Retinal pigment epithelial cell (primary cell): ENCODE measurements around the gene MAP4K4.

ENCODE experiments used
- DNase-seq: peaks from one replicate; pipeline ENCODE4 v3.0.0-alpha.2; 2010; ENCODE audit warnings: low read depth
- H3K4me3 ChIP-seq: 2 replicates; pipeline ENCODE4 v1.5.1; 2011; ENCODE audit warnings: mild to moderate bottlenecking, low read length, control low read depth, moderate library complexity
- CTCF ChIP-seq: conservative IDR thresholded peaks from 2 replicates; pipeline ENCODE4 v1.5.1; 2011; ENCODE audit warnings: low read depth, low read length, control low read depth, inconsistent platforms

MAP4K4 gene

GRCh38 chr2:101710471-101711318 is 13.2 kb downstream of the MAP4K4 start:
- TF ChIP-seq CTCF: no peak
- H3K4me3 ChIP-seq: no peak overlapping the region
- no peak for DNase-seq

GRCh38 chr2:101714118-101714517 is 16.6 kb downstream of the MAP4K4 start:
- no peak overlapping the region for H3K4me3 ChIP-seq
- no peak for TF ChIP-seq CTCF
- DNase-seq: no peak

- no peak overlapping the region for H3K4me3 ChIP-seq
- no peak for DNase-seq
Observed at GRCh38 chr2:101717071-101717845, 19.8 kb downstream of the MAP4K4 start.

DNA sequence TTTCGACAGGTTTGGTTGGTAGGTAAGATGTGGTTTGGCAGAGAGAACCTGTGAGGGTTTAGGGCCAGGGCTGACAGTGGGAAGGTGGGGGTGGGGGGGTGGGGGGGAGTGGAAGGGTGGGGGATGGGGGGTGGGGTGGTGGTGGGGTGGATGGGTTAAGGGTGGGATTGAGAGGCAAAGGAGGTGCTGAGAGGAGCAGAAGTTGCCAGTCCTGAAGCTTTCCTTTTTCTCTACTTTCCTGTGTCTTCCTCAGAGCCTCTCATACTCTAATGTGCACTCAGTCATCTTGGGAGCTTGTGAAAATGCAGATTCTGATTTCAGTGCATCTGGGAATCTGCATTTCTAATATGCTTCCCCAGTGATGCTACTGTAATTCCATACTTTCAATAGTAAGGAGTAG is 21.0 kb downstream of the MAP4K4 start:
- TF ChIP-seq CTCF: no peak
- H3K4me3 ChIP-seq: no peak overlapping the region

More at GRCh38 chr2:101717071-101717845, 19.8 kb downstream of the MAP4K4 start:
- TF ChIP-seq CTCF: no peak

GRCh38 chr2:101718993-101719571 is 21.6 kb downstream of the MAP4K4 start:
- no peak overlapping the region for H3K4me3 ChIP-seq
- no peak for DNase-seq

More for the DNA sequence above, 21.0 kb downstream of the MAP4K4 start:
- no peak for DNase-seq

GRCh38 chr2:101720732-101721131 is 23.2 kb downstream of the MAP4K4 start:
- no peak for DNase-seq
- H3K4me3 ChIP-seq: no peak overlapping the region
- no peak for TF ChIP-seq CTCF

More at GRCh38 chr2:101718993-101719571, 21.6 kb downstream of the MAP4K4 start:
- TF ChIP-seq CTCF: no peak
